SK-MEL-5 (cell line): ENCODE measurements around the gene TBXT. TPM values are rescaled to one million over a fixed set of nuclear protein-coding genes. Genes with fewer than 3 reads are reported as not detected.
A peak's percentile ranks its signal among the peaks of the same experiment; 100 is the strongest.
"Not testable (repeated sequence)": the region's sequence is repeated elsewhere in the genome, so short reads cannot be mapped to it uniquely, and the experiment has no call there.

Experiments used
- DNase-seq: peaks from one replicate; pipeline ENCODE4 v3.0.0-alpha.2; 2016; ENCODE audit warnings: low read depth, low spot score
- in situ Hi-C: cut with HindIII; loops from 2 replicates; pipeline ENCODE4 v1.10.0; 2016; ENCODE audit warnings: low sequenced_read_pairs, high pct_unique_total_duplicates, low pct_unique_long_range_greater_than_20kb
- total RNA-seq: library from RNA; depleted of rRNA; stranded (reverse); fragments of >200 nt; shearing (Covaris generic); gene quantifications from 2 replicates; pipeline ENCODE4 v1.2.3, GENCODE V29; 2014

The TBXT gene
- total RNA-seq, 1 experiment from 2014 or later: not detected

DNA sequence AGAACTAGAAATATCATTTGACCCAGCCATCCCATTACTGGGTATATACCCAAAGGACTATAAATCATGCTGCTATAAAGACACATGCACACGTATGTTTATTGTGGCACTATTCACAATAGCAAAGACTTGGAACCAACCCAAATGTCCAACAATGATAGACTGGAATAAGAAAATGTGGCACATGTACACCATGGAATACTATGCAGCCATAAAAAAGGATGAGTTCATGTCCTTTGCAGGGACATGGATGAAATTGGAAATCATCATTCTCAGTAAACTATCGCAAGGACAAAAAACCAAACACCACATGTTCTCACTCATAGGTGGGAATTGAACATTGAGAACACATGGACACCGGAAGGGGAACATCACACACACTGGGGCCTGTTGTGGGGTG is 7.4 kb upstream of the TBXT start:
- DNase-seq, in situ Hi-C loops: not testable (repeated sequence)

DNA sequence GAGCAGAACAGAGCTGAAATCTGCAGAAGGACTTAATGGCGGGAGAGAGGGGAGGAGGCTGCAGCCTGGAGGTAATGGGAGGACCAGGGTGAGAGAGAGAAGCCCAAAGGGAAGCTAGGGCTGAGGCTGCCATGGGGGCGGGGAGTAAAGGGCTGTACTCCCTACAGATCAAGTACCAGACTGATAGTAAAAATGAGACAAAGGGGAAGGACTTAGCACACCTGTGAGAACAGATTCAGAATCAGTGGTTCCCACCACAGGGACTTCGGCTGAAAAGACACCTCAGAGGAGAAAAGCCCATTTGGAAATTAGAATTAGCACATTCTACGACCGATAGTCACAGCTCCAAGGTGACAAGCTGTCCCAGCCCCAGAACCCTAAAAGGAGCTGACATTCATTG is 6.4 kb upstream of the TBXT start:
- in situ Hi-C loops: no loop called here

GRCh38 chr6:166173281-166173951 is 5.8 kb upstream of the TBXT start:
- in situ Hi-C loops: no loop called here
- peak; percentile 50 for DNase-seq

More for the DNA sequence above, 6.4 kb upstream of the TBXT start:
- DNase-seq: no peak

- in situ Hi-C loops: no loop called here
- DNase-seq: no peak
These were observed 4.9 kb upstream of the TBXT start for GRCh38 chr6:166172546-166172945.

- DNase-seq: no peak
- in situ Hi-C loops: no loop called here
These were observed 2.1 kb upstream of the TBXT start for GRCh38 chr6:166169549-166170421.

- in situ Hi-C loops: no loop called here
- DNase-seq: no peak
These were observed 1.2 kb upstream of the TBXT start for GRCh38 chr6:166168616-166169548.

DNA sequence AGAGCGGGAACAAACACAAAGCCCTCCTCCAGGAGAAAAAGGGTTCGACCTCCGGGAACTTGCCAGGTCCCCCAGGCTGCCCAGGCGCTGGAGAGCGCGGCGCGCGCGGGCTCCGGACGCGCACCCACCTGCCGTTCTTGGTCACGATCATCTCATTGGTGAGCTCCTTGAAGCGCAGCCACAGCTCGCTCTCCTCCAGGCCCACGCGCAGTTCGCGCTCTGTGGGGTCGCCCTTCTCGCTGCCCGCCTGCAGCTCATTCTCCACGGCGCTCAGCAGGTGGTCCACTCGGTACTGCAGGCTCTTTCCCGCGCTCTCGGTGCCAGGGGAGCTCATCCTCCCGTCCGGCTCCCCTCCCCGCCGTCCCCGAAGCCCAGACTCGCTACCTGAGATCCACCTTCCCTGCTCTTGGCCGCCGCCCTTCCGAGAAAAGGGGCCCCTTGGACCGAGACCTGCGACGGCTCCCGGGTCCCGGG is 356 bp downstream of the TBXT start:
- in situ Hi-C loops: no loop called here
- DNase-seq: no peak

DNA sequence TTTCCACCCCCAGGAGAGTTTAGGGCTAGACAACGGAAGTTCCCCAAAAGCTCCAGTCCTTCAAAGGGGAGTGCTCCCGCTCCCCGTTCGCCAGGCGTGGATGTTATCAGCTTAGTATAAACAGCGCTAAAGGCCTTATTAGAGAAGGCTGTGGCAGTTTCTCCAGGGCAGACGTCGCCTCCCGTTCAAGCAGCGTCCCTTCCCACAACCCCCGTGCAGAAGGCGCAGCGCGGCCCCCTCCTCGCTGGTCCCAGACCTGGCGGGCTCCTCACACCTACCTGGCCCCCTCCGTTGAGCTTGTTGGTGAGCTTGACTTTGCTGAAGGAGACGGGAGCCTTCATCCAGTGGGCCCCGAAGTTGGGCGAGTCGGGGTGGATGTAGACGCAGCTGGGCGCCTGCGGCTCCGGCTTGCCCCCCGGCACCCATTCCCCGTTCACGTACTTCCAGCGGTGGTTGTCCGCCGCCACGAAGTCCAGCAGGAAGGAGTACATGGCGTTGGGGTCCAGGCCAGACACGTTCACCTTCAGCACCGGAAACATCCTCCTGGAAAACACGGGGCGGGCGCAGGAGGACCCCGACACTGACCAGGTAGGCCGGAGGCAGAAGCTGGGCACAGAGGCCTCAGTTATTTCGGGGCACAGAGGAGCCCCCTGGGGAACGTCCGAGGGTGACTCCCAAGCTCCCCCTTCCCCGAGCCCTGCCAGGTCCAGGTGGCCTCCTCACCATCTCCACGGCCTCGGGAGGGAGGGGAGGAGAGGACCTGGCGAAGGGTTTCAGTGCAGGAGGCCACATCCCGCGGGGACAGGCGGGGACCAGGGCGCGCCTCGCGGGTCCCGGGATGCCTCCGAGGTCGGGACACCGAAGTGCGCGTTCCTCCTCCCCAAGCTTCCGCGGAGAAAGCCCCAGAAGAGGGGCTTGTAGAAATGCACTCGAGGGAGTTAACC is 1.1 kb downstream of the TBXT start:
- DNase-seq: no peak
- in situ Hi-C loops: no loop called here

DNA sequence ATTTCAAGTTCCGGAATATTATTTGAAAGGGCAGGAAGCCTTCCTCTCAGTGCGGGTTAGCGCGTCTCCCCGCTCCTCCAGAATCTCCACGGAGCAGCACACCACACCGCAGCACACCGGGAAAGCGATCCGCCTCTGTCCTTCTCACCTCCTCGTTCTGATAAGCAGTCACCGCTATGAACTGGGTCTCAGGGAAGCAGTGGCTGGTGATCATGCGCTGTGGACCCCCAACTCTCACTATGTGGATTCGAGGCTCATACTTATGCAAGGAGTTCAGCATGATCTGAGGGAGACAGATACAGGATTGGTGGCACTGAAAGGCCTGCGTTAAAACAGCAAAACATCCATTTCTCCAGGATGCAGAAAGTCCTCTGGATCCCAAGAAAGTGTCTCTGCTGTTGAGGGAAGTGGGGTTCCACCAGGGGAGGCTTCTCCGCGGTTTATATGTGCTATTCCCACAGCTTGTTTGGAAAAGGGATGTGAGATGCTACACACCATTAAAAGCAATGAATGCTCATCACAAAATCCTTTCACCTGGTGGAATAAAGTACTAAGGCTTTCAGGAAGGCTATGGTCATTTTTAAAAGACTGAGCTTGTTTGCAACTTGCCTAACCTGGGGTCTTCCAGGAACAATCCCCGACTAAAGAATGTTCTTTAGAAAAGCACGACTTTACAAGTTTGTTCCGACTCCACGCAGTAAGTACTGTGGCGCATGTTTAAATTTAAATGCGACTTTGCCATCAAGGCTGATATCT is 1.9 kb downstream of the TBXT start:
- in situ Hi-C loops: no loop called here
- no peak for DNase-seq

DNA sequence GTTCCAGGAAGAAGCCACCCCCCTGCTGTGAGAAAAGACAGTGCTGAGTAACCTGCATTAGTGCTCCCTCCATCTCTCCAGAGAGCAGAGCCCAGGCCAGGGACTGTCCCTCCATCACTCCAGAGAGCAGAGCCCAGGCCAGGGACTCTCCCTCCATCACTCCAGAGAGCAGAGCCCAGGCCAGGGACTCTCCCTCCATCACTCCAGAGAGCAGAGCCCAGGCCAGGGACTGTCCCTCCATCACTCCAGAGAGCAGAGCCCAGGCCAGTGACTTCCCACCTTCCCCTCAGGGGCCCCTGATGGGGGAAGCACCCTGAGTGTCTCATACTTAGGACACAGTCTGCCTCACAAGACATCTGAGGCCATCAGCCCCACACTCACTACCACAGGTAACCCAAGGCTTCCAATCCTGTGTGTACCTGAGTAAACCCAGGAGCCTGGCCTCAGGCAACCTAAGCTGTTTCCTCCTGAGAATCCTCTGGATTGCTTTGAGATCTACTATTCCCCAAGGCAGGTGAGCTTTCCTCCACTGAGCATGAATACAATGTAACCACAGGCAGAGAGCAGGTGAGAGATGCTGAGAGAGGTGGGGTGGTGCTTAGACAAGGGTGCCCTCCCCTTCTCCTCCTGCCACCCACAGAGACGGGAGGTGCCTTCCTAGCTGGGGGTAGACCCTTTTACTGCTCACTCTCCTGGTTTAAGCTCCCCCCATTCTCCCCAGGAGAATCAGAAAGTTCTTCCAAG is 4.9 kb downstream of the TBXT start:
- no peak for DNase-seq
- in situ Hi-C loops: no loop called here

DNA sequence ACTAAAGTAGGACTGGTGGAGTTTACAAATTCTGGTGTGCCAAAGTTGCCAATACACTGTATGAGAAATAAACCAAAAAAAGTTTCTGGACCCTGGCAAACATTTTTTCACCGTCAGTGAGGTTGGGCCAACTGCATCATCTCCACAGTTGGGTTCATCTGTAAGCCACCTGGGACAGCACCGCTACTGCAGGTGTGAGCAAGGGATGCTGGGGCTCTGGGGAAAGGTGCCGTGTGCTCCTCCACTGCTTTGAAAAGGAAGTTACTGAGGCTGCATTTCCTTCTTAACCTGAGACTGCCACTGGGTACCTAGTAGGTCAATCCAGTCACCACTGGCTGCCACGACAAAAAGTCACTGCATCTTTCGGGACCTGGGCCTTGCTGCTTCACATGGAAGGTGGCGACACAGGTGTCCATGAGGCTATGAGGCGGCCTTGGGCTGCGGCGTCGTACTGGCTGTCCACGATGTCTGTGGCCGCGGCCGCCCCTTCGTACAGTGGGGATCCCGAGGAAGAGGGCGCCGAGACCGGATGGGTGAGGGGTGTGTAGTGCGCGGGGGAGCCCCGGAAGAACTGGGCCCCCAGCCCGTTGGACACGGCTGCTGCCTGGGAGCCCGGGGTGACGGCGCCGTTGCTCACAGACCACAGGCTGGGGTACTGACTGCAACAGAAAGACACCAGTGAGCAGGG is 9.6 kb downstream of the TBXT start:
- no peak for DNase-seq
- in situ Hi-C loops: no loop called here

- DNase-seq: peak; percentile 37
- in situ Hi-C loops: no loop called here
These were observed 10.7 kb downstream of the TBXT start for GRCh38 chr6:166156942-166157341.

DNA sequence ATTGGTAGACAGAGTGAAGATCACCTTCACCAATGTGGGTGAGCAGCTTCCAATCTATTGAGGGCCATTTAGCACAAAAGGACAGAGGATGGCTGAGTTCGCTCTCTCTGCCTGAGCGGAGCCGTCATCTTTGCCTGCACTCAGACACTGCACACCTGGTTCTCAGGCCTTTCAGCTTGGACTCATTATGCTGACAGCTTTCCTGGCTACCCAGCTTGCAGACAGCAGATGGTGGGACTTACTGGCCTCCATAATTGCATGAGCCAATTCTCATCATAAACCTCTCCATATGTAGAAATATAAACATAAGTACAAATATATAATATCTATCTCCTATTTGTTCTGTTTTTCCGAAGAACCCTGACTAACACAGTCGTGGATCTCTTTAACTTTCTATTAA is 13.7 kb downstream of the TBXT start:
- in situ Hi-C loops: no loop called here
- DNase-seq: no peak

DNA sequence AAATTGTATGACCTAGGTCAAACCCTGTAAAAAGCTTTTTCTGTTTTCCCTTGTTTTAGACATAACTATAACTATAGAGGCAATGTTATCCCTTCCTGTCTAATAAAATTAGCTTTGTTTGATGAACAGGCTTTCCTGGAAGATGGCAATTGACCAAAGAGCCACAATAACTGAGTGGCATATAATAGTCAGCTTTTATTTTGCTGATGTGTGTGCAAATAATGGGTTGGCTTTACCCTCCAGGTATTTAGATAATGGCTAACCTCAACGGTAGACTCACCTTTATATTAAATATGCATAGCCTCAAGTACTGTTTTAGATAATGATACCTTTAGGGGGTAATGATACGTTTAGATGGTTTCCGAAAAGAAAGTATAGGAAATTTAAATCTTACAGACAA is 15.0 kb downstream of the TBXT start:
- no peak for DNase-seq
- in situ Hi-C loops: no loop called here

DNA sequence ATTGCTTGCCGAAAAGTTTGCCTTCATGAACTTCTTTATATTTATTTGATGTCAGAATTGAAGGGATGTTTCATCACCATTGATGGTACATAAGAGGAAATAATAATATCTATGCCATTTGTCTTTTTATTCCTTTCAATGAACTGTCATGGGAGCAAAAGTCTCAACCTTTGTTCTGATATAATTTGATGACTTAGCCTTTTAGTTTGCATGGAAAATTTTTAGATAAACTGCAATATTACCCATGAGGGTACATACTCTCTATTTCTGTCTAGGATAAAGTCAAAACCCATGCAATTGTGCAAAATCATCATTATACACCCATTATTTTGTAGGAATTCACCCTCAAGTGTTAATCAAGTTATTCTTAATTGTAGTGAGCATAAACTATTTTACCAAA is 15.9 kb downstream of the TBXT start:
- in situ Hi-C loops: no loop called here
- no peak for DNase-seq
